Smooth muscle cell (in vitro differentiated cells): ENCODE data around the gene BMERB1. TPM values are rescaled to one million over a fixed set of nuclear protein-coding genes. Genes with fewer than 3 reads are reported as not detected.

Experiments
- DNase-seq: peaks from one replicate; lab custom pipeline; 2025; ENCODE audit not compliant: unreplicated experiment; lab: John Stamatoyannopoulos, UW
- H2AFZ ChIP-seq: fragments of 200-600 bp; sonication (generic); 2 replicates; pipeline ENCODE4 v1.6.0; 2016; ENCODE audit warnings: antibody characterized with exemption, low read depth, mild to moderate bottlenecking
- H3F3A ChIP-seq: fragments of 200-600 bp; sonication (generic); 2 replicates; pipeline ENCODE4 v1.6.0; 2017; ENCODE audit warnings: antibody characterized with exemption, low read depth
- H3K27ac ChIP-seq: fragments of 200-600 bp; sonication (generic); 2 replicates; pipeline ENCODE4 v1.5.1; 2016; ENCODE audit warnings: low read depth, mild to moderate bottlenecking
- H3K27me3 ChIP-seq: fragments of 200-600 bp; sonication (generic); 2 replicates; pipeline ENCODE4 v1.6.1; 2016; ENCODE audit warnings: low read depth, mild to moderate bottlenecking
- H3K36me3 ChIP-seq: fragments of 200-600 bp; sonication (generic); 2 replicates; pipeline ENCODE4 v1.5.1; 2016; ENCODE audit warnings: low read depth
- H3K4me1 ChIP-seq: fragments of 200-600 bp; sonication (generic); 2 replicates; pipeline ENCODE4 v1.5.1; 2016; ENCODE audit warnings: low read depth
- H3K4me2 ChIP-seq: fragments of 200-600 bp; sonication (generic); 2 replicates; pipeline ENCODE4 v1.6.0; 2016; ENCODE audit warnings: mild to moderate bottlenecking
- H3K4me3 ChIP-seq: fragments of 200-600 bp; sonication (generic); 2 replicates; pipeline ENCODE4 v1.5.1; 2016; ENCODE audit warnings: mild to moderate bottlenecking
- H3K79me2 ChIP-seq: fragments of 200-600 bp; sonication (generic); 2 replicates; pipeline ENCODE4 v1.6.0; 2016; ENCODE audit warnings: low read depth, mild to moderate bottlenecking
- H3K9ac ChIP-seq: fragments of 200-600 bp; sonication (generic); 2 replicates; pipeline ENCODE4 v1.6.0; 2016; ENCODE audit warnings: low read depth
- H3K9me3 ChIP-seq: fragments of 200-600 bp; sonication (generic); replicated peaks from 2 replicates; pipeline ENCODE4 v1.5.1; 2016; ENCODE audit warnings: low read depth
- H4K20me1 ChIP-seq: fragments of 200-600 bp; sonication (generic); 2 replicates; pipeline ENCODE4 v1.6.0; 2016; ENCODE audit warnings: low read depth
- CTCF ChIP-seq: fragments of 200-600 bp; sonication (generic); IDR thresholded peaks from 2 replicates; pipeline ENCODE4 v1.5.1; 2017; ENCODE audit warnings: borderline replicate concordance, mild to moderate bottlenecking, antibody characterized with exemption; ENCODE audit not compliant: insufficient read depth, poor library complexity, severe bottlenecking
- WGBS: methylation state at CpG from one replicate; pipeline ENCODE4 v1.1.7; 2016; ENCODE audit warnings: low lambda C conversion rate; 5-methylcytosine and 5-hydroxymethylcytosine counted together
- polyA plus RNA-seq: library from polyadenylated mRNA; unstranded; fragments of >200 nt; fragmentation: Nextera tagmentation; extraction: Ambion mirVana; gene quantifications from 2 replicates; pipeline ENCODE4 v1.2.1, GENCODE V29; 2016
- total RNA-seq: library from RNA; depleted of rRNA; stranded (reverse); fragments of >200 nt; gene quantifications from 2 replicates; pipeline ENCODE4 v1.2.3, GENCODE V29; 2014

The BMERB1 gene
- total and polyA plus RNA-seq, 2 experiments from 2014 or later, result 16.5 to 20.0 TPM

GRCh38 chr16:15518381-15519351 lies 84.3 kb downstream of the BMERB1 start:
- no peak for DNase-seq
- no peaks in the 10 kb centered on the region for H3K36me3 ChIP-seq
- no peak overlapping the region for H3K27ac ChIP-seq
- no peaks in the 10 kb centered on the region for H3K79me2 ChIP-seq
- no peak for TF ChIP-seq CTCF
- no peak overlapping the region for H2AFZ ChIP-seq
- H3K27me3 ChIP-seq, result no peaks in the 10 kb centered on the region
- no peaks in the 10 kb centered on the region for H3K4me1 ChIP-seq
- H3K4me2 ChIP-seq, result no peak overlapping the region
- no peaks in the 10 kb centered on the region for H3K9me3 ChIP-seq
- H3K9ac ChIP-seq, result no peak overlapping the region
- 67% methylated on average over 11 of the region's 12 CpGs for WGBS
- no peak overlapping the region for H3K4me3 ChIP-seq
- H4K20me1 ChIP-seq, result peaks cover 4% of the 10 kb centered on the region
- peaks cover 3% of the 10 kb centered on the region for H3F3A ChIP-seq

DNA sequence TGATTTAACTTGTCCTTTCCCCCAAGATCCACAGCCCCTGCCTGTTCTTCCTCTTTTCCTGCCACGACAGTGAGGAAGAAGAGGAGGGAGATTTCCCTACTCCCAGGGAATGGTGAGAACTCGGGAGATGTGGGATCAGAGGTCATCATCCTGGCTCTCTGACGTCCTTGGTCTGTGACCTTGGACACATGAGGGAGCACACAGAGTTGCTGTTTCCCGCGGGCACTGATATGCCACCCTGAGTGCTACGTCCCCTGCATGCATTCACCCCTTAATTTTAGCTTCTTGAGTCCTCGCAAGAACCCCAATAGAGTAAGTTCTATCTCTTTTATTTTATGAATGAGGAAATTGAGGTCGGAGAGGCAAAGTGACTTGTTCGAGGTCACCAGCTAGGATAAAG lies 85.4 kb downstream of the BMERB1 start:
- Histone ChIP-seq H4K20me1 (peaks cover 4% of the 10 kb centered on the region), H3K4me2 (no peak overlapping the region), H3K4me3 (no peak overlapping the region), H3K4me1 (no peaks in the 10 kb centered on the region), H3K79me2 (no peaks in the 10 kb centered on the region), H3K27ac (no peak overlapping the region), H2AFZ (no peak overlapping the region), H3F3A (peaks cover 3% of the 10 kb centered on the region), H3K36me3 (no peaks in the 10 kb centered on the region), H3K9me3 (no peaks in the 10 kb centered on the region), H3K9ac (no peak overlapping the region), H3K27me3 (no peaks in the 10 kb centered on the region)
- no peak for TF ChIP-seq CTCF
- no peak for DNase-seq
- WGBS, result 94% methylated on average over 9 of the region's 9 CpGs

DNA sequence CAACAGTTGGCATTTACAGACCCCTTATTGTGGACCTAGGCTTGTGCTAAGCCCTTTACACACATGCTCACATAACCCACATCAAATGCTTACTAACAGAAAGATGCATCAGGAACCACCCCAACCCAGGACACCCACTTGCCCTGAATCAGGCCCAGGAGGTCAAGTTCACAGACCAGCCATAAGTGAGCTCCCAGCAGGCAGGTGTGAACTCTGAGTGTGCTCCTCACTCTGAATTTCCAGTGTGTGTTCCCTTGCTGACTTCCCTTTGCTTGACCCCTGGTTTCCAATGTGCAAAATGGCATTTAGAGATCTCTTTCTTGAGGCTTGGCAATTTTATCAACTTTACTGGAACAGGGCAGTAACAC lies 87.0 kb downstream of the BMERB1 start:
- TF ChIP-seq CTCF, result no peak
- Histone ChIP-seq H3K9me3 (no peaks in the 10 kb centered on the region), H3K27ac (no peak overlapping the region)

More for the DNA sequence above, 87.0 kb downstream of the BMERB1 start:
- Histone ChIP-seq H3K27me3 (no peaks in the 10 kb centered on the region), H3K4me2 (no peak overlapping the region), H3K4me1 (no peaks in the 10 kb centered on the region), H3K9ac (no peak overlapping the region), H3F3A (peaks cover 3% of the 10 kb centered on the region), H3K4me3 (no peak overlapping the region), H2AFZ (no peak overlapping the region), H3K36me3 (no peaks in the 10 kb centered on the region), H3K79me2 (no peaks in the 10 kb centered on the region), H4K20me1 (peaks cover 4% of the 10 kb centered on the region)
- no peak for DNase-seq
